Breast epithelium (tissue), 3 donors: ENCODE data around the gene PTPN2.

Source experiments
- CTCF ChIP-seq, 3 donors: fragments of 450-650 bp; IDR thresholded peaks; one replicate each; pipeline ENCODE4 v1.5.1; 2016 to 2017; ENCODE audit warnings: antibody characterized with exemption in 3 of 3, mild to moderate bottlenecking in 3 of 3, moderate library complexity in 3 of 3
- POLR2A ChIP-seq: fragments of 450-650 bp; IDR thresholded peaks from one replicate; pipeline ENCODE4 v1.6.1; 2016; ENCODE audit warnings: antibody characterized with exemption, mild to moderate bottlenecking, moderate library complexity
- POLR2AphosphoS5 ChIP-seq, 3 donors: sonication (generic); formaldehyde crosslinking; IDR thresholded peaks; one replicate each; pipeline ENCODE4 v1.6.1; 2017; ENCODE audit warnings: antibody characterized with exemption in 3 of 3

GRCh38 chr18:12796448-12796847 lies 87.6 kb downstream of the PTPN2 start:
- TF ChIP-seq CTCF (IDR thresholded peaks at IDR 0.05) (no peak), POLR2A (no peak), POLR2AphosphoS5 (IDR thresholded peaks at IDR 0.05) (no peak)
